Measurements from ENCODE around the gene BCAP29. TPM values are rescaled to one million over a fixed set of nuclear protein-coding genes. Genes with fewer than 3 reads are reported as not detected.

BCAP29 gene
- total RNA-seq, 2 donors from 2014 or later, result 63.1 to 71.4 TPM

DNA sequence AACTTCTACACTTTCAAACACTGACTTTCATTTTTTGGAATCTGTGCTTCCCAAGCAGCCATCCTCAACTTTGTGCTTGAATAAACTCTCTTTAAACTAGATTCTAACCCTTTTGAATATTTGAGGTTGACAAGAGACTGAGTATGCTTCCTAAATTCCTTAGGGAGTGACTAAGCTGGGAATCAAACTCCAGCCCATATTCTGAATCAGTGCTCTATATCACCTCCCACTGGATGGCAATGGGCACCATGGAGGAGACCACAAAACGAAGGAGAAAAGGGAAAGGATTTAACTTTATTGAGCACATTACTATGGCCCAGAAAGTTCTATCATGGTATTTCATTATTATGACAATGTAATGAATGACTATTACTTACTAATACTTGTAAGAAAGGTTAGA, 63.4 kb downstream of the BCAP29 start:
- Histone ChIP-seq H3K27ac (no peak overlapping the region), H3K4me1 (no peaks in the 10 kb centered on the region), H3K27me3 (no peaks in the 10 kb centered on the region), H3K9ac (ENCODE audit: low read depth in 2 of 2, low read length in 2 of 2) (no peak overlapping the region), H3K4me3 (no peak overlapping the region), H3K9me3 (no peaks in the 10 kb centered on the region), H3K36me3 (no peaks in the 10 kb centered on the region)
- TF ChIP-seq, protein P1, sequence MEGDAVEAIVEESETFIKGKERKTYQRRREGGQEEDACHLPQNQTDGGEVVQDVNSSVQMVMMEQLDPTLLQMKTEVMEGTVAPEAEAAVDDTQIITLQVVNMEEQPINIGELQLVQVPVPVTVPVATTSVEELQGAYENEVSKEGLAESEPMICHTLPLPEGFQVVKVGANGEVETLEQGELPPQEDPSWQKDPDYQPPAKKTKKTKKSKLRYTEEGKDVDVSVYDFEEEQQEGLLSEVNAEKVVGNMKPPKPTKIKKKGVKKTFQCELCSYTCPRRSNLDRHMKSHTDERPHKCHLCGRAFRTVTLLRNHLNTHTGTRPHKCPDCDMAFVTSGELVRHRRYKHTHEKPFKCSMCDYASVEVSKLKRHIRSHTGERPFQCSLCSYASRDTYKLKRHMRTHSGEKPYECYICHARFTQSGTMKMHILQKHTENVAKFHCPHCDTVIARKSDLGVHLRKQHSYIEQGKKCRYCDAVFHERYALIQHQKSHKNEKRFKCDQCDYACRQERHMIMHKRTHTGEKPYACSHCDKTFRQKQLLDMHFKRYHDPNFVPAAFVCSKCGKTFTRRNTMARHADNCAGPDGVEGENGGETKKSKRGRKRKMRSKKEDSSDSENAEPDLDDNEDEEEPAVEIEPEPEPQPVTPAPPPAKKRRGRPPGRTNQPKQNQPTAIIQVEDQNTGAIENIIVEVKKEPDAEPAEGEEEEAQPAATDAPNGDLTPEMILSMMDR (IDR thresholded peaks at IDR 0.05), result no peak
- no peak for DNase-seq
- intact Hi-C loops (cut with DNase I), result no loop called here

DNA sequence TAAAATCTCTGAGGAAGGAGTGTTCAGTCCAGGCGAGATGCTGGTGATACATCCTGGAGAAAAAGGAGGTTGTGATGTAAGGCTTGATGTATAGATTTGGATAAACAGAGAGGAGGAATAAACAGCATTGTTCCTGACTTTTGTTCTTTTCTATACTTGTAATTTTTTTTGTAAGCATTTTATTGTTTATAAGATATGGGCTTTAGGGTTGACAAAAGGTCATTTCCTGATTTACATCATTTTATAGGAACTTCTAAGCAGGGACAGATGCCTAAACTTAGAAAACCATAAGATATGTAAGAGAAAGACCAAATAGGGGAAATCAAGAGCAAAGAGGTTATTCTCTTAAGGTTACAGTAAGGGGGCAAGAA, 63.9 kb downstream of the BCAP29 start:
- Histone ChIP-seq H3K9me3 (no peaks in the 10 kb centered on the region), H3K27ac (no peak overlapping the region), H3K27me3 (no peaks in the 10 kb centered on the region), H3K36me3 (no peaks in the 10 kb centered on the region), H3K9ac (ENCODE audit: low read depth in 2 of 2, low read length in 2 of 2) (no peak overlapping the region), H3K4me1 (no peaks in the 10 kb centered on the region), H3K4me3 (no peak overlapping the region)
- TF ChIP-seq, protein P1 (IDR thresholded peaks at IDR 0.05), result no peak
- intact Hi-C loops (cut with DNase I), result no loop called here
- no peak for DNase-seq

DNA sequence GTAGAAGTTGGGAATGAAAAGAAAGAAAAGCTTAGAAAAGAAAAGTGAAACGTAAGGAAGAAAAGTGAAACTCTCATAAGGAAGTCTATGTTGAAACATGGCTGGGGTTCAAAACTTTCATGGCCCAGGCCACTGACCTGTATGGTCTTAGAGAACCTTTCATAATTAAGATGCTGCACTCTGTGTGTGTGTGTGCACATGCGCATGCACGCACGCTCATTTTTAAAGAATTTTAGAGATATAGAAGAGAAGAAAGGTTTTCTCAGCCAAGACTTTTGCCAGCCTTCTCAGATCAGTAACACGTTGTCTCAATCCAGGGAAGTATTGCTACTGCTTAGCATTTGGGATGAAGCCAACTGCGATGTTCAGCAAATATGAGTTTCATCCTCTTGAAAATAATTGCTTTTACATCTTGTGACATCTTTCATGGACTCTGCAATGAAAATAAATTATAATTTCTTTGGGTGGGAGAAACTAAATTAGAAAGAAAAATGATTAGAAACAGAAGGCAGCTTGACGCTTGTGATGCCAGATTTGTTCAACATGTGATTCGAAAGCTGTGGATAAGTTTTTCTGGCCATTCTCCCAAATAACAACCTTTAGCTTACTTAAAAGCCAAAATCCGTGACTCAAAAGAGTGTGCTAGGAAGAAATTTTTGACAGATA, 64.4 kb downstream of the BCAP29 start:
- H3K36me3 ChIP-seq, result no peaks in the 10 kb centered on the region
- H3K4me1 ChIP-seq, result no peaks in the 10 kb centered on the region
- intact Hi-C loops (cut with DNase I), result no loop called here
- no peak overlapping the region for H3K9ac ChIP-seq (ENCODE audit: low read depth in 2 of 2, low read length in 2 of 2)
- no peak overlapping the region for H3K27ac ChIP-seq
- no peaks in the 10 kb centered on the region for H3K9me3 ChIP-seq
- TF ChIP-seq, protein P1 (IDR thresholded peaks at IDR 0.05), result no peak
- no peaks in the 10 kb centered on the region for H3K27me3 ChIP-seq
- DNase-seq, result peak; percentile 23
- H3K4me3 ChIP-seq, result no peak overlapping the region

DNA sequence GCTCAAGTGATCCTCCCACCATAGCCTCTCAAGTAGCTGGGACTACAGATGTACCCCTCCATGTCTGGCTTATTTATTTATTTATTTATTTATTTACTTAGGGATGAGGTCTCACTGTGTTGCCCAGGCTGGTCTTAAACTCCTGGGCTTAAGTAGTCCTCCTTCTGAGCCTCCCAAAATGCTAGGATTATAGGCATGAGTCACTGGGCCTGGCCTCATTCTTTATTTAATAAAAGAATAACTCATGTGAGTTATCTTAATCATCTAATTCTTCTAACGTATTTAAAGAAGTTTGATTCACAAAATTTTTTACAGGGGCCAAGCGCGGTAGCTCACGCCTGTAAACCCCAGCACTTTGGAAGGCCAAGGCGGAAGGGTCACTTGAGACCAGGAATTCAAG, 72.6 kb downstream of the BCAP29 start:
- H3K9me3 ChIP-seq, result no peaks in the 10 kb centered on the region
- no peak for DNase-seq
- no peak overlapping the region for H3K27ac ChIP-seq
- H3K36me3 ChIP-seq, result no peaks in the 10 kb centered on the region
- TF ChIP-seq, protein P1 (IDR thresholded peaks at IDR 0.05), result no peak
- no peaks in the 10 kb centered on the region for H3K27me3 ChIP-seq
- intact Hi-C loops (cut with DNase I), result no loop called here
- no peak overlapping the region for H3K4me3 ChIP-seq
- no peaks in the 10 kb centered on the region for H3K4me1 ChIP-seq
- H3K9ac ChIP-seq (ENCODE audit: low read depth in 2 of 2, low read length in 2 of 2), result no peak overlapping the region

DNA sequence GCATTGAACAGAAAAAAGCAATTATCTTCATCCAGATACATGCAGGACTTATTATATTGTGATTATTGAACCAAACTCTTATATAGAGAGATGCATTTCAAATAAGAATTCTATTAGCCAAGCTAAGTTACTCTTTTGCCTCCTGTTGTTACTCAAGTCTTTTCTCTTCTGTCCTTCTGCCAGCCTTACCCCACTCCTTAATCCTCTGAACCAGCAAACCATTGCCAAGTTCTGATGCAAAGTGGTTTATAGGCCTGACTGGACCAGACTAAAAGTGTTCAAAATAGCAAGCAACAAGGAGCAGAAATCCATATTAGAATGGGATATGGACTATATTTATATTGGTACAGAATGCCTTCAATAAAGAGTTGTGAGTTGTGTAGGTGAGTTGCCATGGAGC, 78.4 kb downstream of the BCAP29 start:
- intact Hi-C loops (cut with DNase I), result no loop called here
- peaks cover 8% of the 10 kb centered on the region for H3K4me1 ChIP-seq
- H3K9me3 ChIP-seq, result no peaks in the 10 kb centered on the region
- H3K36me3 ChIP-seq, result no peaks in the 10 kb centered on the region
- no peak overlapping the region for H3K9ac ChIP-seq (ENCODE audit: low read depth in 2 of 2, low read length in 2 of 2)
- TF ChIP-seq, protein P1 (IDR thresholded peaks at IDR 0.05), result no peak
- H3K4me3 ChIP-seq, result no peak overlapping the region
- no peak overlapping the region for H3K27ac ChIP-seq
- DNase-seq, result no peak
- peaks cover 26% of the 10 kb centered on the region for H3K27me3 ChIP-seq
